HepG2 (cell line): ENCODE data around the gene TMEM217. TPM values are rescaled to one million over a fixed set of nuclear protein-coding genes. Genes with fewer than 3 reads are reported as not detected.

Experiments
- ARNT ChIP-seq: fragments of 450-650 bp; IDR thresholded peaks from 2 replicates; pipeline ENCODE4 v1.6.1; 2017
- GABPB1 ChIP-seq: IDR thresholded peaks from 2 replicates; pipeline ENCODE4 v1.6.1; 2016; ENCODE audit warnings: mild to moderate bottlenecking, missing genetic modification reagents, moderate library complexity, missing compliant biosample characterization
- GFI1 ChIP-seq: sonication (generic); formaldehyde crosslinking; IDR thresholded peaks from 2 replicates; pipeline ENCODE4 v1.5.0; 2020; ENCODE audit warnings: missing genetic modification reagents, mild to moderate bottlenecking, borderline replicate concordance
- GMEB1 ChIP-seq: sonication (generic); formaldehyde crosslinking; IDR thresholded peaks from 2 replicates; pipeline ENCODE4 v1.5.1; 2020; ENCODE audit warnings: missing genetic modification reagents, mild to moderate bottlenecking, borderline replicate concordance
- HOXA3 ChIP-seq: sonication (generic); formaldehyde crosslinking; IDR thresholded peaks from 2 replicates; pipeline ENCODE4 v1.5.0; 2020; ENCODE audit warnings: missing genetic modification reagents
- JUNB ChIP-seq: sonication (generic); formaldehyde crosslinking; IDR thresholded peaks from 2 replicates; pipeline ENCODE4 v1.8.0; 2022; ENCODE audit warnings: missing genetic modification reagents, mild to moderate bottlenecking, borderline replicate concordance
- MXI1 ChIP-seq: IDR thresholded peaks from 3 replicates; pipeline ENCODE4 v1.6.1; 2012; ENCODE audit warnings: low read depth, low read length, inconsistent platforms, borderline replicate concordance
- RFX1 ChIP-seq: fragments of 450-650 bp; IDR thresholded peaks from 2 replicates; pipeline ENCODE4 v1.6.1; 2017
- RFXANK ChIP-seq: IDR thresholded peaks from 2 replicates; pipeline ENCODE4 v1.6.1; 2016
- SKIL ChIP-seq: sonication (generic); formaldehyde crosslinking; IDR thresholded peaks from 2 replicates; pipeline ENCODE4 v1.8.0; 2022; ENCODE audit warnings: missing genetic modification reagents, mild to moderate bottlenecking, moderate library complexity, borderline replicate concordance
- SRSF4 ChIP-seq: fragments of 200-400 bp; formaldehyde crosslinking; IDR thresholded peaks from one replicate; pipeline ENCODE4 v1.6.1; 2018; ENCODE audit warnings: mild to moderate bottlenecking, low read depth, low read length, moderate library complexity; ENCODE audit not compliant: poor library complexity, severe bottlenecking
- THAP11 ChIP-seq: IDR thresholded peaks from 2 replicates; pipeline ENCODE4 v1.6.1; 2016; ENCODE audit warnings: missing biosample characterization, missing genetic modification reagents
- ZNF256 ChIP-seq: sonication (generic); formaldehyde crosslinking; conservative IDR thresholded peaks from 2 replicates; pipeline ENCODE4 v1.4.0; 2020; ENCODE audit warnings: missing genetic modification reagents
- ZNF263 ChIP-seq: sonication (generic); formaldehyde crosslinking; IDR thresholded peaks from 2 replicates; pipeline ENCODE4 v1.4.0; 2020; ENCODE audit warnings: missing genetic modification reagents
- ZNF615 ChIP-seq: sonication (generic); formaldehyde crosslinking; IDR thresholded peaks from 2 replicates; pipeline ENCODE4 v1.5.0; 2020; ENCODE audit warnings: mild to moderate bottlenecking, missing genetic modification reagents, borderline replicate concordance
- ZNF670 ChIP-seq: sonication (generic); formaldehyde crosslinking; IDR thresholded peaks from 2 replicates; pipeline ENCODE4 v1.8.0; 2022; ENCODE audit warnings: mild to moderate bottlenecking, missing genetic modification reagents, borderline replicate concordance
- ZNF747 ChIP-seq: sonication (generic); formaldehyde crosslinking; IDR thresholded peaks from 2 replicates; pipeline ENCODE4 v1.8.1; 2023; ENCODE audit warnings: missing genetic modification reagents, mild to moderate bottlenecking, borderline replicate concordance
- ZNF773 ChIP-seq: sonication (generic); formaldehyde crosslinking; IDR thresholded peaks from 2 replicates; pipeline ENCODE4 v1.4.0; 2020; ENCODE audit warnings: missing genetic modification reagents, borderline replicate concordance
- polyA plus RNA-seq, 8 experiments: library from polyadenylated mRNA; depleted of rRNA in 3 of 8; stranded (reverse) in 7 of 8; unstranded in 1 of 8; fragments of >200 nt; fragmentation: Illumina TruSeq in 4 of 8; extraction: Trizol in 4 of 8; gene quantifications; 2 replicates each; pipeline versions ENCODE4 v1.2.1 to v1.2.3, GENCODE V29; 2011 to 2016; ENCODE audit warnings: low read depth in 4 of 8, missing spikeins in 1 of 8, mixed read lengths in 1 of 8; ENCODE audit not compliant: insufficient read depth in 1 of 8
- total RNA-seq, 5 experiments: library from RNA; depleted of rRNA; stranded (reverse); fragments of >200 nt; fragmentation: Illumina TruSeq; extraction: Trizol; gene quantifications; 2 replicates each; pipeline ENCODE4 v1.2.3, GENCODE V29; 2016; ENCODE audit warnings: low read depth in 1 of 5
- TF ChIP-seq, protein P1 (sequence below), 2 experiments: sonication (generic) in 1 of 2; formaldehyde crosslinking in 1 of 2; IDR thresholded peaks; 2 replicates each; pipeline versions ENCODE4 v1.6.1 to v1.9.0; 2014 to 2022; ENCODE audit warnings: antibody characterized with exemption in 1 of 2, borderline replicate concordance in 1 of 2, inconsistent platforms in 1 of 2, low read depth in 1 of 2, missing genetic modification reagents in 1 of 2

Gene TMEM217
- total and polyA plus RNA-seq, 2 of the 13 experiments (the other 11 are each of a cell fraction or from before 2014, with no cell fraction given): 2.3 to 3.4 TPM

DNA sequence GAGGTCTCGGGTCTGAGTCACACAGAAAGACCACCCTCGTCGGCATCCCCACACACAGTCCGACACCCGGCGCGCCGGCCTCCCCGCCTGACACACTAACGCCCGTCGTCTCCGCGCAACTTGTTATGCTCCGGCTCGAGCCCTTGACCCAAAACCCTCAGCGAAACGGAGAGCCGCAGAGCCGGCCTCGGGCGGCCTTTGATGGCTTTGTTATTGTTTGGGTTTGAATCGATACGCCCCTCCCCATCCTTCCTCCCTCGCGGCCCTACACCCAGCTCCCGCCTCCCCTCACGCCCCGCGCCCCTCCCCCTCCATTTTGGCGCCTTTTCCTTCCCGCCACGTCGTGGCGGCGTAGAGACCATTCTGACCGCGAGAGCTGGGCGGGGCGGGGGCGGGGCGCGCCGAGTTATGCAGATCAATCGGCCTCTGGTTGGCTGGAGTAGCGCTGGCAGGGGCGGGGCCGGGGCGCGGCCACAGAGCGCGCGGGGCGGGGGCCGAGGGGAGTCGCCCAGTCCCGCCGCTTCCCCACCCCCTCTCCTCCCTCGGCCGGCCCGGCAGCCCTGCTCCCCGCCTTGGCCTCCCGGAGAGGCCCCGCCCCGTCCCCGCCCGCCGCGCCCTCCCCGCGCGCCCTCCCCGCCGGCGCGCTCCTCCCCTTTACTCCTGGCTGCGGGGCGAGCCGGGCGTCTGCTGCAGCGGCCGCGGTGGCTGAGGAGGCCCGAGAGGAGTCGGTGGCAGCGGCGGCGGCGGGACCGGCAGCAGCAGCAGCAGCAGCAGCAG, 88.3 kb downstream of the TMEM217 start, which contains the start of gene PIM1 (continued):
- TF ChIP-seq MXI1: peak; percentile 58; the same call in 1 of the 3 replicates
- TF ChIP-seq JUNB (CRISPR knock-in tag): peak; percentile 74; the same call in 1 of the 2 replicates
- TF ChIP-seq SKIL: peak; percentile 97
- TF ChIP-seq ARNT: no peak
- TF ChIP-seq ZNF615 (CRISPR knock-in tag): peak; percentile 85; the same call in 1 of the 2 replicates
- TF ChIP-seq THAP11: peak; percentile 49; the same call in 1 of the 2 replicates
- no peak for TF ChIP-seq ZNF256 (CRISPR knock-in tag)
- peak; percentile 81 for TF ChIP-seq GMEB1 (CRISPR knock-in tag)
- TF ChIP-seq ZNF747 (CRISPR knock-in tag): peak; percentile 79
- no peak for TF ChIP-seq SRSF4
- TF ChIP-seq GFI1 (CRISPR knock-in tag): peak; percentile 93
- TF ChIP-seq HOXA3 (CRISPR knock-in tag): peak; percentile 78; the same call in 1 of the 2 replicates
- TF ChIP-seq ZNF670 (CRISPR knock-in tag): no peak
- peak; percentile 77; the same call in 1 of the 2 replicates for TF ChIP-seq ZNF263 (CRISPR knock-in tag)
- TF ChIP-seq GABPB1 (CRISPR knock-in tag): peak; percentile 68
- TF ChIP-seq, protein P1, sequence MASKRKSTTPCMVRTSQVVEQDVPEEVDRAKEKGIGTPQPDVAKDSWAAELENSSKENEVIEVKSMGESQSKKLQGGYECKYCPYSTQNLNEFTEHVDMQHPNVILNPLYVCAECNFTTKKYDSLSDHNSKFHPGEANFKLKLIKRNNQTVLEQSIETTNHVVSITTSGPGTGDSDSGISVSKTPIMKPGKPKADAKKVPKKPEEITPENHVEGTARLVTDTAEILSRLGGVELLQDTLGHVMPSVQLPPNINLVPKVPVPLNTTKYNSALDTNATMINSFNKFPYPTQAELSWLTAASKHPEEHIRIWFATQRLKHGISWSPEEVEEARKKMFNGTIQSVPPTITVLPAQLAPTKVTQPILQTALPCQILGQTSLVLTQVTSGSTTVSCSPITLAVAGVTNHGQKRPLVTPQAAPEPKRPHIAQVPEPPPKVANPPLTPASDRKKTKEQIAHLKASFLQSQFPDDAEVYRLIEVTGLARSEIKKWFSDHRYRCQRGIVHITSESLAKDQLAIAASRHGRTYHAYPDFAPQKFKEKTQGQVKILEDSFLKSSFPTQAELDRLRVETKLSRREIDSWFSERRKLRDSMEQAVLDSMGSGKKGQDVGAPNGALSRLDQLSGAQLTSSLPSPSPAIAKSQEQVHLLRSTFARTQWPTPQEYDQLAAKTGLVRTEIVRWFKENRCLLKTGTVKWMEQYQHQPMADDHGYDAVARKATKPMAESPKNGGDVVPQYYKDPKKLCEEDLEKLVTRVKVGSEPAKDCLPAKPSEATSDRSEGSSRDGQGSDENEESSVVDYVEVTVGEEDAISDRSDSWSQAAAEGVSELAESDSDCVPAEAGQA (IDR thresholded peaks at IDR 0.05; ENCODE audit: low read depth): no peak
- TF ChIP-seq, protein P1 (CRISPR knock-in tag; IDR thresholded peaks at IDR 0.05; ENCODE audit: borderline replicate concordance): no peak; the same call in 1 of the 2 replicates
- no peak for TF ChIP-seq RFX1
- TF ChIP-seq RFXANK (CRISPR knock-in tag): no peak
- peak; percentile 79 for TF ChIP-seq ZNF773
